ENCODE data around the gene LGI1. TPM values are rescaled to one million over a fixed set of nuclear protein-coding genes. Genes with fewer than 3 reads are reported as not detected.

LGI1 gene
- total and polyA plus RNA-seq, 2 donors from 2014 or later, result not detected

- Histone ChIP-seq H3K4me1 (ENCODE audit: control insufficient read depth in 2 of 3, insufficient read depth in 2 of 3, low read depth in 1 of 3, low read length in 3 of 3) (no peaks in the 10 kb centered on the region), H3K36me3 (ENCODE audit: control insufficient read depth in 2 of 3, insufficient read depth in 3 of 3, low read length in 3 of 3) (no peaks in the 10 kb centered on the region), H3K9me3 (ENCODE audit: control insufficient read depth in 2 of 3, insufficient read depth in 1 of 3, low read length in 3 of 3) (no peaks in the 10 kb centered on the region), H3K27me3 (ENCODE audit: control insufficient read depth, insufficient read depth, low read length) (no peaks in the 10 kb centered on the region), H3K9ac (ENCODE audit: low read length in 3 of 3) (no peak overlapping the region), H3K27ac (ENCODE audit: low read depth in 2 of 2, low read length in 2 of 2) (no peak overlapping the region), H3K4me3 (ENCODE audit: low read length in 3 of 3) (no peak overlapping the region)
- intact Hi-C loops (cut with DNase I), result no loop called here
- FAIRE-seq (no peak), DNase-seq (no peak)
- TF ChIP-seq, protein P1, sequence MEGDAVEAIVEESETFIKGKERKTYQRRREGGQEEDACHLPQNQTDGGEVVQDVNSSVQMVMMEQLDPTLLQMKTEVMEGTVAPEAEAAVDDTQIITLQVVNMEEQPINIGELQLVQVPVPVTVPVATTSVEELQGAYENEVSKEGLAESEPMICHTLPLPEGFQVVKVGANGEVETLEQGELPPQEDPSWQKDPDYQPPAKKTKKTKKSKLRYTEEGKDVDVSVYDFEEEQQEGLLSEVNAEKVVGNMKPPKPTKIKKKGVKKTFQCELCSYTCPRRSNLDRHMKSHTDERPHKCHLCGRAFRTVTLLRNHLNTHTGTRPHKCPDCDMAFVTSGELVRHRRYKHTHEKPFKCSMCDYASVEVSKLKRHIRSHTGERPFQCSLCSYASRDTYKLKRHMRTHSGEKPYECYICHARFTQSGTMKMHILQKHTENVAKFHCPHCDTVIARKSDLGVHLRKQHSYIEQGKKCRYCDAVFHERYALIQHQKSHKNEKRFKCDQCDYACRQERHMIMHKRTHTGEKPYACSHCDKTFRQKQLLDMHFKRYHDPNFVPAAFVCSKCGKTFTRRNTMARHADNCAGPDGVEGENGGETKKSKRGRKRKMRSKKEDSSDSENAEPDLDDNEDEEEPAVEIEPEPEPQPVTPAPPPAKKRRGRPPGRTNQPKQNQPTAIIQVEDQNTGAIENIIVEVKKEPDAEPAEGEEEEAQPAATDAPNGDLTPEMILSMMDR (IDR thresholded peaks at IDR 0.05; ENCODE audit: borderline replicate concordance, extremely low read depth, insufficient read depth), result no peak
Measured at GRCh38 chr10:93806903-93807302, 49.2 kb downstream of the LGI1 start.

GRCh38 chr10:93807371-93807770, 49.6 kb downstream of the LGI1 start:
- Histone ChIP-seq H3K27ac (ENCODE audit: low read depth in 2 of 2, low read length in 2 of 2) (no peak overlapping the region), H3K9me3 (ENCODE audit: control insufficient read depth in 2 of 3, insufficient read depth in 1 of 3, low read length in 3 of 3) (no peaks in the 10 kb centered on the region), H3K27me3 (ENCODE audit: control insufficient read depth, insufficient read depth, low read length) (no peaks in the 10 kb centered on the region), H3K36me3 (ENCODE audit: control insufficient read depth in 2 of 3, insufficient read depth in 3 of 3, low read length in 3 of 3) (no peaks in the 10 kb centered on the region), H3K4me1 (ENCODE audit: control insufficient read depth in 2 of 3, insufficient read depth in 2 of 3, low read depth in 1 of 3, low read length in 3 of 3) (no peaks in the 10 kb centered on the region), H3K9ac (ENCODE audit: low read length in 3 of 3) (no peak overlapping the region), H3K4me3 (ENCODE audit: low read length in 3 of 3) (no peak overlapping the region)
- intact Hi-C loops (cut with DNase I), result no loop called here
- TF ChIP-seq, protein P1 (IDR thresholded peaks at IDR 0.05; ENCODE audit: borderline replicate concordance, extremely low read depth, insufficient read depth), result no peak
- FAIRE-seq, result no peak
- DNase-seq, result no peak

DNA sequence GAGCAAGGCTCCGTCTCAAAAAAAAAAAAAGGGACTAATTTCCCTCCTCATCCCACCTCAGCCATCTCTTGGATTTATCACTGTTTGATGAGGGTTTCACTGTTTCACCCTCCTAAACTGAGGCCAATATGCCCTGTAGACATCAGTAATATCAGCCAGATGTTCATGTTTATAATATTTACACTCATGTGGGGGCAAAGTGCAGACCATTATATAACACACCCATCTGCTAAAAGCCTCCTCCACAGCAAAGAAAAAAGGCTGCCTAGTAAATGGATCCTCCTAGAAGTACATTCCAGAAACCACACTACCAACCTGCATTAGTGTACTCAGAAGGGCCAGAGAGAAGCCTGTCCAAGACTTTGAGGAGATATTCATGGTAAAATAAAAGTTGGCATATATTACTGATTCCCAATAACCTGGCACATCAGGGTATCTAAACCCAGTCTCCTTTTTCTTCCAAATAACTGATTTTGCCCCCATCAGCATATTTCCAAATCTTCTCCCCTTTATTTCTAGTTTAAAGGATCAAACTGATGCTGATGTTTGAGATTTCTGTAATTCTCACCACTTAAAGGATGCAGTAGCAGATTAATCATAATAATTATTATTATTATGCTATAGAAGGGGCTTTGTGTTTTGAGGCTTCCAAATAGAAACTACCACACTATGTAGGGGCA, 55.1 kb downstream of the LGI1 start:
- Histone ChIP-seq H3K4me3 (ENCODE audit: low read length in 3 of 3) (no peak overlapping the region), H3K36me3 (ENCODE audit: control insufficient read depth in 2 of 3, insufficient read depth in 3 of 3, low read length in 3 of 3) (no peaks in the 10 kb centered on the region), H3K9ac (ENCODE audit: low read length in 3 of 3) (no peak overlapping the region), H3K9me3 (ENCODE audit: control insufficient read depth in 2 of 3, insufficient read depth in 1 of 3, low read length in 3 of 3) (no peaks in the 10 kb centered on the region), H3K27me3 (ENCODE audit: control insufficient read depth, insufficient read depth, low read length) (no peaks in the 10 kb centered on the region), H3K4me1 (ENCODE audit: control insufficient read depth in 2 of 3, insufficient read depth in 2 of 3, low read depth in 1 of 3, low read length in 3 of 3) (no peaks in the 10 kb centered on the region), H3K27ac (ENCODE audit: low read depth in 2 of 2, low read length in 2 of 2) (no peak overlapping the region)
- intact Hi-C loops (cut with DNase I), result no loop called here
- TF ChIP-seq, protein P1 (IDR thresholded peaks at IDR 0.05; ENCODE audit: borderline replicate concordance, extremely low read depth, insufficient read depth), result no peak
- FAIRE-seq, result no peak
- no peak for DNase-seq
